Measurements from ENCODE around the gene ST7.
A peak's percentile ranks its signal among the peaks of the same experiment; 100 is the strongest.

Gene ST7

DNA sequence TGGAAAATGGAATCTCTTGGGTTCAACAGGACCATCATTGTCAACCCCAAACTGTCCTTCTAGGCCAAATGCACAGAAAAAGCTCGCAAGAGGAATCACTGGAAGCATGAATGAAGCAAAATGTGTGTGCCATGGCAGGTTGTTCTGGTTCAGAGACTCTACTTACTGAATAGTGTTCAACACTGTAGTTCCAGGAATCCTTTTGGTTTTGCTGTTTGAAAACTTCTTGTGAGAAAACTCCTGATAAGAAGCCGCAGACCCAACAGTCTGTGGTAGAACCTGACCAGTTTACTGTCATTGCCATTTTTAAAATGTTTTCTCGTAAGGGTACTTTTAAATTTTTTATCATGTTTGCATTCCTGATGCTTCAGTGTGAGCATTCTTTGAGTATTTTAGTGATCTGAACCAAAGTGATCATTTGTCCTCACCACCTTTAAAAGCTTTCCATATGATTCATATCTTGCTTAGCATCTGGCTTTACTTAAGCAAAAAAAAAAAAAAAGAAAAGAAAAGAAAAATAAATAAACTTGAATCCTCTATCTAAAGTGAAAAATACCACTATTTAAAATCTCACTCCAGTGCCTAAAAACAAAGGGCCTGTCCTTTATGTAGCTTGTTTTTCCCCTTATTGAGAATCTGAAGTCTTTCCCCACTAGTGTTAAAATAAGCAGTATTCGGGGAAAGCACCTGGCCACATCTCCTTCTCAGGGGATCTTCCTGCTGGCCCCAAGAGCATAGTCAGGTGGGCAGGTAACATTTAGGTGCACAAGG lies 277.2 kb downstream of the ST7 start:
- peak; percentile 80 for ATAC-seq
- no peak for TF ChIP-seq ZNF70 (CRISPR knock-in tag; IDR thresholded peaks at IDR 0.05)
- TF ChIP-seq, protein P1, sequence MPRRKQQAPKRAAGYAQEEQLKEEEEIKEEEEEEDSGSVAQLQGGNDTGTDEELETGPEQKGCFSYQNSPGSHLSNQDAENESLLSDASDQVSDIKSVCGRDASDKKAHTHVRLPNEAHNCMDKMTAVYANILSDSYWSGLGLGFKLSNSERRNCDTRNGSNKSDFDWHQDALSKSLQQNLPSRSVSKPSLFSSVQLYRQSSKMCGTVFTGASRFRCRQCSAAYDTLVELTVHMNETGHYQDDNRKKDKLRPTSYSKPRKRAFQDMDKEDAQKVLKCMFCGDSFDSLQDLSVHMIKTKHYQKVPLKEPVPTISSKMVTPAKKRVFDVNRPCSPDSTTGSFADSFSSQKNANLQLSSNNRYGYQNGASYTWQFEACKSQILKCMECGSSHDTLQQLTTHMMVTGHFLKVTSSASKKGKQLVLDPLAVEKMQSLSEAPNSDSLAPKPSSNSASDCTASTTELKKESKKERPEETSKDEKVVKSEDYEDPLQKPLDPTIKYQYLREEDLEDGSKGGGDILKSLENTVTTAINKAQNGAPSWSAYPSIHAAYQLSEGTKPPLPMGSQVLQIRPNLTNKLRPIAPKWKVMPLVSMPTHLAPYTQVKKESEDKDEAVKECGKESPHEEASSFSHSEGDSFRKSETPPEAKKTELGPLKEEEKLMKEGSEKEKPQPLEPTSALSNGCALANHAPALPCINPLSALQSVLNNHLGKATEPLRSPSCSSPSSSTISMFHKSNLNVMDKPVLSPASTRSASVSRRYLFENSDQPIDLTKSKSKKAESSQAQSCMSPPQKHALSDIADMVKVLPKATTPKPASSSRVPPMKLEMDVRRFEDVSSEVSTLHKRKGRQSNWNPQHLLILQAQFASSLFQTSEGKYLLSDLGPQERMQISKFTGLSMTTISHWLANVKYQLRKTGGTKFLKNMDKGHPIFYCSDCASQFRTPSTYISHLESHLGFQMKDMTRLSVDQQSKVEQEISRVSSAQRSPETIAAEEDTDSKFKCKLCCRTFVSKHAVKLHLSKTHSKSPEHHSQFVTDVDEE (CRISPR knock-in tag; IDR thresholded peaks at IDR 0.05), result no peak
- TF ChIP-seq ZNF565 (CRISPR knock-in tag; conservative IDR thresholded peaks at IDR 0.05; ENCODE audit: low read depth), result no peak
- TF ChIP-seq OSR1 (CRISPR knock-in tag; IDR thresholded peaks at IDR 0.05), result no peak
- no peak for TF ChIP-seq TOX (CRISPR knock-in tag; IDR thresholded peaks at IDR 0.05; ENCODE audit: borderline replicate concordance)
- peak; percentile 72 for TF ChIP-seq ISL1 (CRISPR knock-in tag; IDR thresholded peaks at IDR 0.05)
- TF ChIP-seq, protein P2, sequence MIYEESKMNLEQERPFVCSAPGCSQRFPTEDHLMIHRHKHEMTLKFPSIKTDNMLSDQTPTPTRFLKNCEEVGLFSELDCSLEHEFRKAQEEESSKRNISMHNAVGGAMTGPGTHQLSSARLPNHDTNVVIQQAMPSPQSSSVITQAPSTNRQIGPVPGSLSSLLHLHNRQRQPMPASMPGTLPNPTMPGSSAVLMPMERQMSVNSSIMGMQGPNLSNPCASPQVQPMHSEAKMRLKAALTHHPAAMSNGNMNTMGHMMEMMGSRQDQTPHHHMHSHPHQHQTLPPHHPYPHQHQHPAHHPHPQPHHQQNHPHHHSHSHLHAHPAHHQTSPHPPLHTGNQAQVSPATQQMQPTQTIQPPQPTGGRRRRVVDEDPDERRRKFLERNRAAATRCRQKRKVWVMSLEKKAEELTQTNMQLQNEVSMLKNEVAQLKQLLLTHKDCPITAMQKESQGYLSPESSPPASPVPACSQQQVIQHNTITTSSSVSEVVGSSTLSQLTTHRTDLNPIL (CRISPR knock-in tag; IDR thresholded peaks at IDR 0.05; ENCODE audit: low read depth), result no peak

DNA sequence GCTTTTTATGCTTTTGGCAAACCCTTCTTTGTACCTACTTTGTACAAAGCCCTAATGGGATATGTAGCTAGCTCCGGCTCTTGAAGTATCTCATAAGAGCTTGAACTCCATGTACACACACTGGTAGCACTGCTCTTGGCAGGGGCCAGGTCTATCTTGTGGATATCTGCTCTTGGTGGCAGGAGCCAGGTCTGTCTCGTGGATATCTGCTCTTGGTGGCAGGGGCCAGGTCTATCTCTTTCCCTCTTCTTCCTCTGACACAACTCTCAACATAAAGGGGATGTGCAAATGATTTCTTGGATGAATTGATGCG lies 277.7 kb downstream of the ST7 start:
- TF ChIP-seq, protein P2 (CRISPR knock-in tag; IDR thresholded peaks at IDR 0.05; ENCODE audit: low read depth), result no peak
- TF ChIP-seq ISL1 (CRISPR knock-in tag; IDR thresholded peaks at IDR 0.05) (no peak), ZFP30 (CRISPR knock-in tag; IDR thresholded peaks at IDR 0.05) (no peak), ZC3H10 (CRISPR knock-in tag; IDR thresholded peaks at IDR 0.05) (no peak), ESRRG (CRISPR knock-in tag; IDR thresholded peaks at IDR 0.05) (no peak), ZNF70 (CRISPR knock-in tag; IDR thresholded peaks at IDR 0.05) (no peak), SNAI2 (CRISPR knock-in tag; IDR thresholded peaks at IDR 0.05) (no peak), ZNF8 (CRISPR knock-in tag; IDR thresholded peaks at IDR 0.05) (no peak), PPARA (CRISPR knock-in tag; IDR thresholded peaks at IDR 0.05; ENCODE audit: borderline replicate concordance) (no peak), RARB (CRISPR knock-in tag; IDR thresholded peaks at IDR 0.05) (no peak), GLIS3 (CRISPR knock-in tag; IDR thresholded peaks at IDR 0.05) (no peak), BACH2 (CRISPR knock-in tag; IDR thresholded peaks at IDR 0.05; ENCODE audit: borderline replicate concordance) (no peak), TCF4 (CRISPR knock-in tag; IDR thresholded peaks at IDR 0.05; ENCODE audit: borderline replicate concordance) (no peak), CSDC2 (CRISPR knock-in tag; IDR thresholded peaks at IDR 0.05) (no peak), OSR1 (CRISPR knock-in tag; IDR thresholded peaks at IDR 0.05) (no peak), ZNF565 (CRISPR knock-in tag; conservative IDR thresholded peaks at IDR 0.05; ENCODE audit: low read depth) (no peak), TOX (CRISPR knock-in tag; IDR thresholded peaks at IDR 0.05; ENCODE audit: borderline replicate concordance) (no peak)
- TF ChIP-seq, protein P3, sequence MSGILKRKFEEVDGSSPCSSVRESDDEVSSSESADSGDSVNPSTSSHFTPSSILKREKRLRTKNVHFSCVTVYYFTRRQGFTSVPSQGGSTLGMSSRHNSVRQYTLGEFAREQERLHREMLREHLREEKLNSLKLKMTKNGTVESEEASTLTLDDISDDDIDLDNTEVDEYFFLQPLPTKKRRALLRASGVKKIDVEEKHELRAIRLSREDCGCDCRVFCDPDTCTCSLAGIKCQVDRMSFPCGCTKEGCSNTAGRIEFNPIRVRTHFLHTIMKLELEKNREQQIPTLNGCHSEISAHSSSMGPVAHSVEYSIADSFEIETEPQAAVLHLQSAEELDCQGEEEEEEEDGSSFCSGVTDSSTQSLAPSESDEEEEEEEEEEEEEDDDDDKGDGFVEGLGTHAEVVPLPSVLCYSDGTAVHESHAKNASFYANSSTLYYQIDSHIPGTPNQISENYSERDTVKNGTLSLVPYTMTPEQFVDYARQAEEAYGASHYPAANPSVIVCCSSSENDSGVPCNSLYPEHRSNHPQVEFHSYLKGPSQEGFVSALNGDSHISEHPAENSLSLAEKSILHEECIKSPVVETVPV (CRISPR knock-in tag; IDR thresholded peaks at IDR 0.05), result no peak
- TF ChIP-seq, protein P4, sequence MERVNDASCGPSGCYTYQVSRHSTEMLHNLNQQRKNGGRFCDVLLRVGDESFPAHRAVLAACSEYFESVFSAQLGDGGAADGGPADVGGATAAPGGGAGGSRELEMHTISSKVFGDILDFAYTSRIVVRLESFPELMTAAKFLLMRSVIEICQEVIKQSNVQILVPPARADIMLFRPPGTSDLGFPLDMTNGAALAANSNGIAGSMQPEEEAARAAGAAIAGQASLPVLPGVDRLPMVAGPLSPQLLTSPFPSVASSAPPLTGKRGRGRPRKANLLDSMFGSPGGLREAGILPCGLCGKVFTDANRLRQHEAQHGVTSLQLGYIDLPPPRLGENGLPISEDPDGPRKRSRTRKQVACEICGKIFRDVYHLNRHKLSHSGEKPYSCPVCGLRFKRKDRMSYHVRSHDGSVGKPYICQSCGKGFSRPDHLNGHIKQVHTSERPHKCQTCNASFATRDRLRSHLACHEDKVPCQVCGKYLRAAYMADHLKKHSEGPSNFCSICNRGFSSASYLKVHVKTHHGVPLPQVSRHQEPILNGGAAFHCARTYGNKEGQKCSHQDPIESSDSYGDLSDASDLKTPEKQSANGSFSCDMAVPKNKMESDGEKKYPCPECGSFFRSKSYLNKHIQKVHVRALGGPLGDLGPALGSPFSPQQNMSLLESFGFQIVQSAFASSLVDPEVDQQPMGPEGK (CRISPR knock-in tag; IDR thresholded peaks at IDR 0.05; ENCODE audit: borderline replicate concordance), result no peak
- TF ChIP-seq, protein P1 (CRISPR knock-in tag; IDR thresholded peaks at IDR 0.05), result no peak
- ATAC-seq, result peak; percentile 45

Measured in SK-N-SH treated with all-trans-retinoic acid at 6 μM for 48 hours (cell line).